Loucy (cell line): ENCODE results near the gene ADAM30.

Source experiments
- H2AFZ ChIP-seq: fragments of 200-600 bp; sonication (generic); 2 replicates; pipeline ENCODE4 v1.6.0; 2016; ENCODE audit warnings: antibody characterized with exemption, mild to moderate bottlenecking, low read length, moderate library complexity
- H3F3A ChIP-seq: fragments of 200-600 bp; 2 replicates; pipeline ENCODE4 v1.6.0; 2016; ENCODE audit warnings: antibody characterized with exemption, low read depth, mild to moderate bottlenecking
- H3K27me3 ChIP-seq: fragments of 200-600 bp; sonication (generic); 2 replicates; pipeline ENCODE4 v1.6.1; 2014; ENCODE audit warnings: low read length, mild to moderate bottlenecking; ENCODE audit not compliant: insufficient read depth, poor library complexity, severe bottlenecking
- H3K36me3 ChIP-seq: fragments of 200-600 bp; sonication (generic); 2 replicates; pipeline ENCODE4 v1.6.1; 2016; ENCODE audit warnings: low read length; ENCODE audit not compliant: insufficient read depth
- H3K4me1 ChIP-seq: fragments of 200-600 bp; sonication (generic); 2 replicates; pipeline ENCODE4 v1.5.1; 2014; ENCODE audit warnings: low read length, mild to moderate bottlenecking; ENCODE audit not compliant: insufficient read depth, poor library complexity, severe bottlenecking
- H3K4me2 ChIP-seq: fragments of 200-600 bp; sonication (generic); 2 replicates; pipeline ENCODE4 v1.6.0; 2014; ENCODE audit warnings: antibody characterized with exemption, low read length, low read depth, mild to moderate bottlenecking; ENCODE audit not compliant: poor library complexity, severe bottlenecking
- H3K4me3 ChIP-seq: fragments of 200-600 bp; sonication (generic); 2 replicates; pipeline ENCODE4 v1.5.1; 2014; ENCODE audit warnings: low read length, mild to moderate bottlenecking, mixed read lengths; ENCODE audit not compliant: poor library complexity, severe bottlenecking
- H3K79me2 ChIP-seq: fragments of 200-600 bp; sonication (generic); 2 replicates; pipeline ENCODE4 v1.6.1; 2014; ENCODE audit warnings: low read length; ENCODE audit not compliant: insufficient read depth
- H3K9ac ChIP-seq: fragments of 200-600 bp; sonication (generic); 2 replicates; pipeline ENCODE4 v1.6.0; 2014; ENCODE audit warnings: mild to moderate bottlenecking, low read depth, low read length, moderate library complexity; ENCODE audit not compliant: poor library complexity, severe bottlenecking
- H3K9me2 ChIP-seq: fragments of 200-600 bp; sonication (generic); replicated peaks from 2 replicates; pipeline ENCODE4 v1.6.1; 2016; ENCODE audit warnings: low read depth, low read length, mixed read lengths
- H3K9me3 ChIP-seq: fragments of 200-600 bp; sonication (generic); 2 replicates; pipeline ENCODE4 v1.6.1; 2014; ENCODE audit warnings: mild to moderate bottlenecking, antibody characterized with exemption, low read length, low read depth; ENCODE audit not compliant: insufficient read depth
- H4K20me1 ChIP-seq: fragments of 200-600 bp; sonication (generic); 2 replicates; pipeline ENCODE4 v1.6.0; 2014; ENCODE audit warnings: antibody characterized with exemption, low read length, mild to moderate bottlenecking; ENCODE audit not compliant: insufficient read depth, poor library complexity, severe bottlenecking
- CTCF ChIP-seq: fragments of 200-600 bp; sonication (generic); conservative IDR thresholded peaks from 2 replicates; pipeline ENCODE4 v1.5.1; 2014; ENCODE audit warnings: mild to moderate bottlenecking, antibody characterized with exemption, low read length
- EZH2phosphoT487 ChIP-seq: fragments of 200-600 bp; IDR thresholded peaks from 2 replicates; pipeline ENCODE4 v1.6.1; 2018; ENCODE audit warnings: antibody characterized with exemption, mild to moderate bottlenecking, moderate library complexity, borderline replicate concordance

ADAM30 gene

GRCh38 chr1:119915517-119915916 is 19.2 kb upstream of the ADAM30 start:
- Histone ChIP-seq H3F3A (no peaks in the 10 kb centered on the region), H3K9ac (no peak overlapping the region), H3K9me2 (no peaks in the 10 kb centered on the region), H2AFZ (no peak overlapping the region), H3K4me3 (no peak overlapping the region), H3K79me2 (no peaks in the 10 kb centered on the region), H3K27me3 (no peaks in the 10 kb centered on the region), H3K36me3 (peaks cover 68% of the 10 kb centered on the region; the same call in 1 of the 2 replicates), H3K4me1 (peaks cover 9% of the 10 kb centered on the region), H4K20me1 (no peaks in the 10 kb centered on the region), H3K9me3 (no peaks in the 10 kb centered on the region), H3K4me2 (no peak overlapping the region)
- TF ChIP-seq CTCF (no peak), EZH2phosphoT487 (no peak)

GRCh38 chr1:119914071-119914470 is 17.8 kb upstream of the ADAM30 start:
- Histone ChIP-seq H3K9me3 (no peaks in the 10 kb centered on the region), H4K20me1 (no peaks in the 10 kb centered on the region), H2AFZ (no peak overlapping the region), H3K4me3 (no peak overlapping the region), H3K27me3 (no peaks in the 10 kb centered on the region), H3K36me3 (peaks cover 55% of the 10 kb centered on the region; the same call in 1 of the 2 replicates), H3K9ac (no peak overlapping the region), H3K4me1 (peaks cover 20% of the 10 kb centered on the region), H3F3A (no peaks in the 10 kb centered on the region), H3K9me2 (no peaks in the 10 kb centered on the region), H3K79me2 (no peaks in the 10 kb centered on the region), H3K4me2 (no peak overlapping the region)
- TF ChIP-seq CTCF (no peak), EZH2phosphoT487 (no peak)

- Histone ChIP-seq H3K9me2 (no peaks in the 10 kb centered on the region), H2AFZ (no peak overlapping the region), H3K36me3 (peaks cover 44% of the 10 kb centered on the region; the same call in 1 of the 2 replicates), H3K4me2 (no peak overlapping the region), H3K9me3 (no peaks in the 10 kb centered on the region), H3K9ac (no peak overlapping the region), H4K20me1 (no peaks in the 10 kb centered on the region), H3K79me2 (no peaks in the 10 kb centered on the region), H3K4me3 (no peak overlapping the region), H3K27me3 (no peaks in the 10 kb centered on the region), H3K4me1 (peaks cover 20% of the 10 kb centered on the region), H3F3A (no peaks in the 10 kb centered on the region)
- TF ChIP-seq CTCF (no peak), EZH2phosphoT487 (no peak)
These were observed 16.6 kb upstream of the ADAM30 start for GRCh38 chr1:119912963-119913362.
